MCF 10A (cell line): Measurements from ENCODE around the gene BPTF. TPM values are rescaled to one million over a fixed set of nuclear protein-coding genes. Genes with fewer than 3 reads are reported as not detected.
A peak's percentile ranks its signal among the peaks of the same experiment; 100 is the strongest.

ENCODE experiments used
- BruUV-seq: library from RNA; stranded (reverse); fragments of 400-500 nt; replicated peaks from 2 replicates; lab custom pipeline; 2021; lab: Mats Ljungman, UMichigan
- CTCF ChIA-PET: fragments of 300-600 bp; sonication (Branson Sonifier 250); formaldehyde crosslinking; extraction: SDS; loops from one replicate; lab custom pipeline; 2021; ENCODE audit warnings: antibody characterized with exemption, inconsistent platforms; lab: Yijun Ruan, JAX
- POLR2A ChIA-PET: fragments of 300-600, 350-650 bp; sonication (Branson Sonifier 250); formaldehyde crosslinking; extraction: SDS; loops from one replicate; lab custom pipeline; 2020; ENCODE audit warnings: antibody characterized with exemption, inconsistent platforms; lab: Yijun Ruan, JAX
- DNase-seq: peaks from one replicate; pipeline ENCODE4 v3.0.0-alpha.2; 2018; ENCODE audit not compliant: unreplicated experiment
- H3K27ac Mint-ChIP-seq: one replicate; pipeline ENCODE4 v1.8.0; 2022; ENCODE audit warnings: mild to moderate bottlenecking, low read depth, mixed read lengths; ENCODE audit not compliant: unreplicated experiment
- H3K27me3 Mint-ChIP-seq: one replicate; pipeline ENCODE4 v1.8.0; 2022; ENCODE audit warnings: mixed read lengths; ENCODE audit not compliant: insufficient read depth, unreplicated experiment
- H3K36me3 Mint-ChIP-seq: one replicate; pipeline ENCODE4 v1.8.0; 2022; ENCODE audit warnings: mild to moderate bottlenecking, moderate library complexity, mixed read lengths; ENCODE audit not compliant: insufficient read depth, unreplicated experiment
- H3K4me1 Mint-ChIP-seq: one replicate; pipeline ENCODE4 v1.8.0; 2022; ENCODE audit warnings: mixed read lengths; ENCODE audit not compliant: insufficient read depth, unreplicated experiment
- H3K4me3 Mint-ChIP-seq: one replicate; pipeline ENCODE4 v1.8.0; 2022; ENCODE audit warnings: mild to moderate bottlenecking, moderate library complexity, mixed read lengths; ENCODE audit not compliant: unreplicated experiment
- H3K9me3 Mint-ChIP-seq: one replicate; pipeline ENCODE4 v1.8.0; 2022; ENCODE audit warnings: mixed read lengths; ENCODE audit not compliant: unreplicated experiment
- intact Hi-C: fragments of 100-400 bp; cut with micrococcal nuclease; formaldehyde crosslinking; loops from 2 replicates; pipeline ENCODE4 v1.14.1; 2022
- total RNA-seq: library from RNA; stranded (reverse); gene quantifications from 2 replicates; pipeline ENCODE4 v1.2.3, GENCODE V29; 2022
- TF ChIP-seq, protein P1 (sequence below): fragments of 200-600 bp; IDR thresholded peaks from one replicate; pipeline ENCODE4 v1.8.0; 2022; ENCODE audit warnings: antibody characterized with exemption, mild to moderate bottlenecking; ENCODE audit not compliant: unreplicated experiment

The BPTF gene
- total RNA-seq, 1 experiment from 2014 or later = 63.7 TPM

DNA sequence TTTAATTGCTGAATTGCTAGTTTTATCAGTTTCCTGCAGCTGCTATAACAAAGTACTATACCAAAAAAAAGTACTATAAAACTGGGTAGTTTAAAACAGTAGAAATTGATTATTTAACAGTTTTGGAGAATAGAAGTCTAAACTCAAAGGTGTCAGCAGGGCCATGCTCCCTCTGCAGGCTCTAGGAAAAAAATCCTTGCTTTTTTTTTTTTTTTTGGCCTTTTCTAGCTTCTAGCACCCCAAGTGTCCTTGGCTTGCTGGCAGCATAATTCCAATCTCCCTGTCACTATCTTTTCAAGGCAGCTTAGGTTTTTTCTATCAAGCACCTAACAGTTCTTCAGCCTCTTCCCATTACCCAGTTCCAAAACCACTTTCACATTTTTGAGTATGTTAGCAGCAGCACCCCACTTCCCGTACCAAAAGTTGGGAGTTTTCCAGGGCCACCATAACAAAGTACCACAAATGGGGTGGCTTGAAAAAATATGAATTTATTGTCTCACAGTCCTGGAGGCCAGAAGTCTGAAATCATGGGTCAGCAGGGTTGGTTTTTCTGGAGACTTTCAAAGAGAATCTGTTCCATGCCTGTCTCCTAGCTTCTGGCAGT, 37.4 kb downstream of the BPTF start:
- Mint-ChIP-seq H3K4me1 (peaks cover 12% of the 10 kb centered on the region), H3K4me3 (no peak overlapping the region), H3K27ac (no peak overlapping the region), H3K27me3 (no peaks in the 10 kb centered on the region), H3K36me3 (peaks cover 16% of the 10 kb centered on the region), H3K9me3 (no peaks in the 10 kb centered on the region)
- DNase-seq = no peak
- ChIA-PET CTCF (interaction anchor here (0.6 to 1.2 kb wide), 3 partner anchors 47 to 972 kb away, joined by 3 to 6 read pairs (median 3); no protein-coding TSS in a partner anchor), POLR2A (interaction anchor here (1.0 kb wide), 1 partner anchor 31 kb away, joined by 4 read pairs; no protein-coding TSS in a partner anchor)
- TF ChIP-seq, protein P1, sequence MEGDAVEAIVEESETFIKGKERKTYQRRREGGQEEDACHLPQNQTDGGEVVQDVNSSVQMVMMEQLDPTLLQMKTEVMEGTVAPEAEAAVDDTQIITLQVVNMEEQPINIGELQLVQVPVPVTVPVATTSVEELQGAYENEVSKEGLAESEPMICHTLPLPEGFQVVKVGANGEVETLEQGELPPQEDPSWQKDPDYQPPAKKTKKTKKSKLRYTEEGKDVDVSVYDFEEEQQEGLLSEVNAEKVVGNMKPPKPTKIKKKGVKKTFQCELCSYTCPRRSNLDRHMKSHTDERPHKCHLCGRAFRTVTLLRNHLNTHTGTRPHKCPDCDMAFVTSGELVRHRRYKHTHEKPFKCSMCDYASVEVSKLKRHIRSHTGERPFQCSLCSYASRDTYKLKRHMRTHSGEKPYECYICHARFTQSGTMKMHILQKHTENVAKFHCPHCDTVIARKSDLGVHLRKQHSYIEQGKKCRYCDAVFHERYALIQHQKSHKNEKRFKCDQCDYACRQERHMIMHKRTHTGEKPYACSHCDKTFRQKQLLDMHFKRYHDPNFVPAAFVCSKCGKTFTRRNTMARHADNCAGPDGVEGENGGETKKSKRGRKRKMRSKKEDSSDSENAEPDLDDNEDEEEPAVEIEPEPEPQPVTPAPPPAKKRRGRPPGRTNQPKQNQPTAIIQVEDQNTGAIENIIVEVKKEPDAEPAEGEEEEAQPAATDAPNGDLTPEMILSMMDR = peak; percentile 34
- intact Hi-C loops = no loop called here
- BruUV-seq = no TSS peak

DNA sequence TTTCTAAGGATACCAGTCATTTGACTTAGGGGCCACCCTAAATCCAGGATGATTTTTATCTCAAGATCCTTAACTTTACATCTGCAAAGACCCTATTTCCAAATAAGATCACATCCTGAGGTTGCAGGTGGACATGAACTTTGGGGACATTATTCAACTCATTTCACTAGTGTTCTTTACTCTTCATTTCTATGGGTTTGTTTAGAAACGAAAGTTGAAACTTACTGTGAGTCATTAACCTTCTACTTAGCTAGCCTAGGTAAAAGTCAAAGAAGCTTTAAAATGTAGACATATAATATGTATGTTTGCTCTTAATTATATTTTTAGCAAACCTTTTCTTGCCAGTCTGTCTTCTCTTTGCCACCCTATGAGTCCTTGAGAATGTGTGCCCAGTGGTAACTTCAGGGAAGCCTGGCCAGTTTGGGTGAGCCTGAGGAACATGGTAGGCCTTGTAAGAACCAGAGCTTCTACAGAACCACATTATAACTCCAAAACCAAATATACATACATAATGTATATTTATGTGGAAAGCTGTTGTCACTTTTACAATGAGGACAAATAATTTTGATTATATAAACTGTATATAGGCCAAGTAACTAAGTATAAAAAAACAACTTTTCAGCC, 38.4 kb downstream of the BPTF start:
- intact Hi-C loops = no loop called here
- H3K27ac Mint-ChIP-seq = no peak overlapping the region
- H3K27me3 Mint-ChIP-seq = no peaks in the 10 kb centered on the region
- TF ChIP-seq, protein P1 = no peak
- no peak overlapping the region for H3K4me3 Mint-ChIP-seq
- no TSS peak for BruUV-seq
- H3K36me3 Mint-ChIP-seq = peaks cover 17% of the 10 kb centered on the region
- CTCF ChIA-PET = interaction anchor here (1.2 kb wide), 1 partner anchor 77 kb away, joined by 3 read pairs; no protein-coding TSS in a partner anchor
- no peak for DNase-seq
- POLR2A ChIA-PET = no interaction called here
- peaks cover 12% of the 10 kb centered on the region for H3K4me1 Mint-ChIP-seq
- H3K9me3 Mint-ChIP-seq = no peaks in the 10 kb centered on the region

DNA sequence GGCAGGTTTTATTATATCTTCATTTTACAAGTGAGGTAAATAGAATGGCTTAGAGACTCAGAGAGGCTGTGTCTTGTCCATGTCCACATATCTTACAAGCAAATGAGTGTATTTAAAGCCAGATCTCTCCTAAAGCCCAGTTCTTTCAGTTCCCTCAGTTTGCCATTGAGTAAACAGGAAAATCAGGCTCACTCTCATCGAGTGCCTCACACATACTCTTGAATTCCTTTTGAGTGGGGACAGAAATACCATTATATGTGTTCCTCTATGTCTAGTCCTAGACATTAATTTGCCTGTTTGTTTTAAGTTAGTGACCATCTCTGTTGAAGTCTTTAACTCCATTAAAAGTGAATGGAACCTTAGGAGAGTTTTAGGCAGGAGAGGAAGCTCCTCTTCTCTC, 40.1 kb downstream of the BPTF start:
- ChIA-PET POLR2A (interaction anchor here (1.5 kb wide), 1 partner anchor 148 kb away, joined by 5 read pairs; no protein-coding TSS in a partner anchor), CTCF (interaction anchor here (0.6 kb wide), 1 partner anchor 98 kb away, joined by 4 read pairs; no protein-coding TSS in a partner anchor)
- TF ChIP-seq, protein P1 = no peak
- no peaks in the 10 kb centered on the region for H3K9me3 Mint-ChIP-seq
- intact Hi-C loops = no loop called here
- H3K27ac Mint-ChIP-seq = no peak overlapping the region
- no peak for DNase-seq
- BruUV-seq = no TSS peak
- H3K4me3 Mint-ChIP-seq = no peak overlapping the region
- H3K27me3 Mint-ChIP-seq = no peaks in the 10 kb centered on the region
- peaks cover 17% of the 10 kb centered on the region for H3K36me3 Mint-ChIP-seq
- H3K4me1 Mint-ChIP-seq = peaks cover 12% of the 10 kb centered on the region

DNA sequence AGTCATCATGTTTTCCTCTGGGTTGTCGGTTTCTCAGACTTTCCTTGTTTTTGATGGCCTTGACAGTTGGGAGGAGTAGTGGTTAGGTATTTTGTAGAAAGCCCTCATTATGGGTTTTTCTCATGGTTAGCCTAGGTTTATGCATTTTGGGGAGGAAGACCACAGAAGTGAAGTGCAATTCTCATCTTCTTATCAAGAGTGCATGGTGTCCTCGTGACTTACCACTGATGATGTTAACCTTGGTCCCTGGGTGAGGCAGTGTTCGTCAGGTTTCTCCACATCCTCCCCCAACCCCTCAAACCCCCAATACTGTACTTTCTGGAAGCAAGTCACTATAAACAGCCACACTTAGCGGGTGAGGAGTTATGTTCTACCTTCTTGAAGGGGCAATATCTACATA, 42.3 kb downstream of the BPTF start:
- no TSS peak for BruUV-seq
- Mint-ChIP-seq H3K4me1 (peaks cover 7% of the 10 kb centered on the region), H3K36me3 (peaks cover 12% of the 10 kb centered on the region), H3K27ac (no peak overlapping the region), H3K27me3 (no peaks in the 10 kb centered on the region), H3K9me3 (no peaks in the 10 kb centered on the region), H3K4me3 (no peak overlapping the region)
- ChIA-PET CTCF (no interaction called here), POLR2A (no interaction called here)
- intact Hi-C loops = no loop called here
- TF ChIP-seq, protein P1 = no peak
- no peak for DNase-seq
